ENCODE measurements around the gene TFB2M.

DNA sequence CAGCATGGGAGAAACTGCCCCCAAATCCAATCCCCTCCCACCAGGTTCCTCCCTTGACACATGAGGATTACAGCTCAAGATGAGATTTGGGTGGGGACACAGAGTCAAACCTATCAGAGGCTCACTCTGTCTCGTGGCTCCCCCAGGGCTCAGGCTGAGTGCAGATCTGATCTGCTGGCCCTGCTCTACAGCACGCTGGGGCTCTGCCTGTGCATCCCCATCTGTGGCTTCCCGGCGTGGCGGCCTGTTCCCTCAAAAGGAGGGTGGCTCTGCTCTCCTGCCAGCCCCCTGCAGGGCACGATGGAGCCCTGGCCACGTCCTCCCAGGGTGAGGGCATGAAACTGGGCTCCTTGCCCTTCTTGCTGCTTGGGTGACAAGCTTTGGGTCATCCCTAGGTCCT is 39.1 kb downstream of the TFB2M start:
- TF ChIP-seq TAF1 (IDR thresholded peaks at IDR 0.05; ENCODE audit: borderline replicate concordance, insufficient read depth, low read length): no peak
- no peak for TF ChIP-seq FOXP2 (optimal IDR thresholded peaks at IDR 0.05; ENCODE audit: borderline replicate concordance, extremely low read depth, extremely low read length, insufficient read depth)
- no peak for TF ChIP-seq POLR2AphosphoS5 (IDR thresholded peaks at IDR 0.05; ENCODE audit: low read depth, low read length)

Measured in PFSK-1 (cell line).